GM12878 (cell line): Measurements from ENCODE around the gene KIF25. TPM values are rescaled to one million over a fixed set of nuclear protein-coding genes. Genes with fewer than 3 reads are reported as not detected.

Experiments used
- ATAC-seq: fragments of 200-7000 bp; cut with Tn5 transposase; 3 replicates; pipeline ENCODE4 v1.9.1; 2020; ENCODE audit warnings: mild to moderate bottlenecking, moderate library complexity
- BruUV-seq: library from RNA; stranded (reverse); fragments of 400-500 nt; replicated peaks from 2 replicates; lab custom pipeline; 2021; lab: Mats Ljungman, UMichigan
- CTCF ChIA-PET: fragments of 300-600 bp; sonication (Branson Sonifier 250); formaldehyde crosslinking; extraction: SDS; loops from one replicate; lab custom pipeline; 2021; ENCODE audit warnings: inconsistent platforms; lab: Yijun Ruan, JAX
- POLR2A ChIA-PET: fragments of 350-600 bp; formaldehyde crosslinking; extraction: SDS; loops from one replicate; lab custom pipeline; 2021; ENCODE audit warnings: inconsistent platforms; lab: Charles Lee
- RAD21 ChIA-PET: fragments of 300-600 bp; sonication (Branson Sonifier 250); formaldehyde crosslinking; loops from one replicate; lab custom pipeline; 2023; ENCODE audit warnings: antibody characterized with exemption; ENCODE audit not compliant: unreplicated experiment; lab: Charles Lee
- SMC1A ChIA-PET: fragments of 300-600 bp; sonication (Branson Sonifier 250); formaldehyde crosslinking; loops from one replicate; lab custom pipeline; 2023; ENCODE audit not compliant: unreplicated experiment, uncharacterized antibody; lab: Charles Lee
- DNase-seq: peaks from one replicate; pipeline ENCODE4 v3.0.0-alpha.2; 2011; ENCODE audit warnings: low read depth, low spot score
- FAIRE-seq: peaks from 3 replicates; lab custom pipeline; 2011; peaks lifted over from hg19 to GRCh38; lab: Jason Lieb, UNC
- H2AFZ ChIP-seq: 2 replicates; pipeline ENCODE4 v1.6.0; 2011; ENCODE audit warnings: low read depth, low read length, control low read depth; ENCODE audit not compliant: control insufficient read depth
- H3K27ac ChIP-seq: 2 replicates; pipeline ENCODE4 v1.5.1; 2011; ENCODE audit warnings: control low read depth; ENCODE audit not compliant: control insufficient read depth, insufficient read depth
- H3K27me3 ChIP-seq, 2 experiments: replicated peaks in 1 of 2; 2 replicates each; pipeline versions ENCODE4 v1.6.0 to v1.6.1; 2011; ENCODE audit warnings: low read length in 1 of 2; ENCODE audit not compliant: control insufficient read depth in 2 of 2, insufficient read depth in 2 of 2
- H3K36me3 ChIP-seq, 2 experiments: 2 replicates each; pipeline ENCODE4 v1.5.1; 2011; ENCODE audit warnings: low read length in 1 of 2; ENCODE audit not compliant: control insufficient read depth in 2 of 2, insufficient read depth in 2 of 2
- H3K4me1 ChIP-seq: 2 replicates; pipeline ENCODE4 v1.6.1; 2011; ENCODE audit warnings: mild to moderate bottlenecking, low read length, moderate library complexity, mixed read lengths; ENCODE audit not compliant: control insufficient read depth, insufficient read depth
- H3K4me2 ChIP-seq: 2 replicates; pipeline ENCODE4 v1.6.0; 2011; ENCODE audit warnings: control low read depth; ENCODE audit not compliant: control insufficient read depth, insufficient read depth
- H3K4me3 ChIP-seq: fragments of 200-600 bp; sonication (generic); 2 replicates; pipeline ENCODE4 v1.5.1; 2016
- H3K79me2 ChIP-seq: 2 replicates; pipeline ENCODE4 v1.6.0; 2011; ENCODE audit warnings: low read length; ENCODE audit not compliant: control insufficient read depth, insufficient read depth
- H3K9ac ChIP-seq: 2 replicates; pipeline ENCODE4 v1.8.0; 2011; ENCODE audit warnings: low read length, control low read depth, mixed read lengths; ENCODE audit not compliant: control insufficient read depth, insufficient read depth
- H3K9me3 ChIP-seq: replicated peaks from 3 replicates; pipeline ENCODE4 v1.5.1; 2011; ENCODE audit warnings: mild to moderate bottlenecking, low read length; ENCODE audit not compliant: control insufficient read depth, insufficient read depth
- H4K20me1 ChIP-seq: 2 replicates; pipeline ENCODE4 v1.6.0; 2011; ENCODE audit not compliant: control insufficient read depth, insufficient read depth
- BCLAF1 ChIP-seq: fragments of 450-650 bp; IDR thresholded peaks from 2 replicates; pipeline ENCODE4 v1.6.1; 2017; ENCODE audit warnings: antibody characterized with exemption, mild to moderate bottlenecking, moderate library complexity
- FOXK2 ChIP-seq: fragments of 450-650 bp; IDR thresholded peaks from 2 replicates; pipeline ENCODE4 v1.6.1; 2017; ENCODE audit warnings: mild to moderate bottlenecking, moderate library complexity
- IKZF1 ChIP-seq: fragments of 450-650 bp; conservative IDR thresholded peaks from 2 replicates; pipeline ENCODE4 v1.6.1; 2017; ENCODE audit warnings: antibody characterized with exemption, mild to moderate bottlenecking
- JUNB ChIP-seq: IDR thresholded peaks from 2 replicates; pipeline ENCODE4 v1.6.1; 2016; ENCODE audit warnings: antibody characterized with exemption, mild to moderate bottlenecking
- JUND ChIP-seq: IDR thresholded peaks from 2 replicates; pipeline ENCODE4 v1.6.1; 2012; ENCODE audit warnings: low read depth, mild to moderate bottlenecking, low read length, improper control_type of control experiment, moderate library complexity
- KLF5 ChIP-seq: fragments of 450-650 bp; IDR thresholded peaks from 2 replicates; pipeline ENCODE4 v1.6.1; 2014; ENCODE audit warnings: mild to moderate bottlenecking; ENCODE audit not compliant: partially characterized antibody
- MXI1 ChIP-seq: fragments of 150-350 bp; IDR thresholded peaks from 2 replicates; pipeline ENCODE4 v1.6.1; 2011; ENCODE audit warnings: low read depth, mild to moderate bottlenecking, inconsistent platforms, low read length, improper control_type of control experiment
- NFIC ChIP-seq: IDR thresholded peaks from 2 replicates; pipeline ENCODE4 v1.6.1; 2012; ENCODE audit warnings: low read depth, mild to moderate bottlenecking, inconsistent platforms, low read length, moderate library complexity
- POLR2AphosphoS2 ChIP-seq: IDR thresholded peaks from 2 replicates; pipeline ENCODE4 v1.6.1; 2011; ENCODE audit warnings: low read depth, mild to moderate bottlenecking, low read length, improper control_type of control experiment, moderate library complexity
- SPI1 ChIP-seq: IDR thresholded peaks from 2 replicates; pipeline ENCODE4 v1.6.1; 2011; ENCODE audit warnings: low read depth, mild to moderate bottlenecking, low read length, moderate library complexity, borderline replicate concordance; ENCODE audit not compliant: insufficient read depth
- ZBTB11 ChIP-seq: fragments of 450-650 bp; formaldehyde crosslinking; IDR thresholded peaks from 2 replicates; pipeline ENCODE4 v1.5.0; 2022; ENCODE audit warnings: mild to moderate bottlenecking, missing genetic modification characterization
- ZNF592 ChIP-seq: fragments of 450-650 bp; IDR thresholded peaks from 2 replicates; pipeline ENCODE4 v1.6.1; 2017; ENCODE audit warnings: mild to moderate bottlenecking, moderate library complexity
- ZSCAN29 ChIP-seq: fragments of 450-650 bp; IDR thresholded peaks from 2 replicates; pipeline ENCODE4 v1.6.1; 2017; ENCODE audit warnings: mild to moderate bottlenecking, moderate library complexity
- WGBS: methylation state at CpG from one replicate; pipeline ENCODE4 v1.1.6; 2016; ENCODE audit warnings: low lambda C conversion rate; ENCODE audit not compliant: insufficient replicate concordance, insufficient coverage; ENCODE audit errors: missing lambda C conversion rate; 5-methylcytosine and 5-hydroxymethylcytosine counted together
- in situ Hi-C: fragments of 300-500 bp; cut with MboI; formaldehyde crosslinking; loops from 9 replicates; pipeline ENCODE4 v1.14.3; 2018; ENCODE audit warnings: mixed read lengths
- intact Hi-C: fragments of 100-400 bp; cut with micrococcal nuclease; formaldehyde crosslinking; loops from one replicate; pipeline ENCODE4 v1.14.2; 2022; ENCODE audit not compliant: unreplicated experiment
- polyA plus RNA-seq, 11 experiments: library from polyadenylated mRNA; depleted of rRNA in 4 of 11; unstranded in 6 of 11; stranded (reverse) in 5 of 11; fragments of >200 nt; fragmentation: Nextera tagmentation in 4 of 11; fragmentation: Illumina TruSeq in 1 of 11; extraction: Ambion mirVana in 4 of 11; extraction: Trizol in 1 of 11; gene quantifications; 1 replicate in 1 of 11; 2 replicates in 10 of 11; pipeline versions ENCODE4 v1.2.1 to v1.2.3, GENCODE V29; 2011 to 2016; ENCODE audit warnings: inconsistent platforms in 2 of 11, missing spikeins in 2 of 11, low read depth in 1 of 11
- total RNA-seq, 4 experiments: library from RNA; depleted of rRNA in 3 of 4; stranded (reverse); fragments of >200 nt in 3 of 4; fragmentation: Illumina TruSeq in 1 of 4; extraction: Trizol in 1 of 4; gene quantifications; 2 replicates each; pipeline versions ENCODE4 v1.2.1 to v1.2.3, GENCODE V29; 2013 to 2021

The KIF25 gene
- total and polyA plus RNA-seq, 10 of the 15 experiments (the other 5 are each of a cell fraction or from before 2014, with no cell fraction given), result not detected

DNA sequence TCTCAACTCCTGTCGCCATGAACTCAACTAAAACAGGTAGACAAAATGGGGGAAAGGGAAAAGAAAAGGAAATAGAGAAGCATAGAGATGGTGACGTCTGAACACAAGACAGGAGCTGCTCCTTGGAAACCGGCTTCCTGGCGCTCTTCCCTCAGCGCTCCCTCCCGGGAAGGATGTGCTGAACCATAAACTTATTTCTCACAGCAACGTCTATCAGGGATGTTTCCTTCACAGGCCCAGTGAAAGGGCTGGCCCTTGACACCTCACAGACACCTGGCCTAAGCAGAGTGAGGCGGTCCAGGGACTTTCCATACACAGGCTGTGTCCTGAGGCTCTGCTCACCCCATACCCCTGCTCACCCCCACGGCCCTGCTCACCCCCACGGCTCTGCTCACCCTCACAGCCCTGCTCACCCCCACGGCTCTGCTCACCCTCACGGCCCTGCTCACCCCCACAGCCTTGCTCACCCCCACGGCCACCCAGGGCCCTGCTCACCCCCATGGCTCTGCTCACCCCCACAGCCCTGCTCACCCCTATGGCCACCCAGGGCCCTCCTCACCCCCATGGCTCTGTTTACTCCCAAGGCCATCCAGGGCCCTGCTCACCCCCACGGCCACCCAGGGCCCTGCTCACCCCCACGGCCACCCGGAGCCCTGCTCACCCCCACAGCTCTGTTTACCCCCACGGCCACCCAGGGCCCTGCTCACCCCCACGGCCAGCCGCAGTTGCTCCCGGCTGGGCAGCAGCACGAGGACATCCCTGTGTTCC, 80.9 kb downstream of the KIF25 start:
- Histone ChIP-seq H2AFZ (no peak overlapping the region), H4K20me1 (no peaks in the 10 kb centered on the region), H3K9me3 (no peaks in the 10 kb centered on the region), H3K4me1 (no peaks in the 10 kb centered on the region), H3K27me3 (no peaks in the 10 kb centered on the region), H3K36me3 (no peaks in the 10 kb centered on the region), H3K79me2 (no peaks in the 10 kb centered on the region), H3K9ac (no peak overlapping the region), H3K4me3 (no peak overlapping the region), H3K4me2 (no peak overlapping the region), H3K27ac (no peak overlapping the region)
- in situ Hi-C loops (no loop called here), intact Hi-C loops (no loop called here)
- ATAC-seq, result no peak
- BruUV-seq, result no TSS peak
- FAIRE-seq, result no peak
- ChIA-PET SMC1A (no interaction called here), RAD21 (no interaction called here), POLR2A (no interaction called here), CTCF (interaction anchor here (0.6 kb wide), 1 partner anchor 635 kb away, joined by 4 read pairs; no protein-coding TSS in a partner anchor)
- WGBS, result 36% methylated on average over 16 of the region's 21 CpGs
- no peak for DNase-seq
- TF ChIP-seq JUND (no peak), POLR2AphosphoS2 (no peak), MXI1 (no peak), KLF5 (no peak), IKZF1 (no peak), FOXK2 (no peak), SPI1 (no peak), JUNB (no peak), ZNF592 (no peak), ZSCAN29 (no peak), ZBTB11 (CRISPR knock-in tag) (no peak), NFIC (no peak), BCLAF1 (no peak)
